Measurements from ENCODE around the gene ZBED4.

Gene ZBED4

GRCh38 chr22:49914256-49914655 is 60.6 kb downstream of the ZBED4 start:
- Histone ChIP-seq H3K27me3 (ENCODE audit: low read length) (no peaks in the 10 kb centered on the region), H3F3A (ENCODE audit: insufficient read depth) (no peaks in the 10 kb centered on the region), H3K9me2 (replicated peaks; ENCODE audit: insufficient read depth, low read length) (no peaks in the 10 kb centered on the region), H3K4me3 (ENCODE audit: insufficient read depth, low read length, poor library complexity, severe bottlenecking) (no peak overlapping the region), H3K79me2 (ENCODE audit: insufficient read depth, low read length) (peaks cover 14% of the 10 kb centered on the region), H2AFZ (ENCODE audit: low read depth, low read length, severe bottlenecking) (no peak overlapping the region), H3K36me3 (ENCODE audit: low read length) (no peaks in the 10 kb centered on the region), H3K9ac (ENCODE audit: low read length) (no peak overlapping the region), H3K9me3 (ENCODE audit: insufficient read depth, low read length) (no peaks in the 10 kb centered on the region), H3K27ac (ENCODE audit: low read depth, low read length) (no peak overlapping the region), H4K20me1 (ENCODE audit: low read depth, low read length) (no peaks in the 10 kb centered on the region), H3K4me2 (ENCODE audit: low read depth, low read length, poor library complexity, severe bottlenecking) (no peak overlapping the region)
- TF ChIP-seq EZH2phosphoT487 (conservative IDR thresholded peaks at IDR 0.05; ENCODE audit: low read length) (no peak), CTCF (IDR thresholded peaks at IDR 0.05; ENCODE audit: insufficient read depth, low read length, poor library complexity, severe bottlenecking) (no peak)

GRCh38 chr22:49915610-49916009 is 62.0 kb downstream of the ZBED4 start:
- Histone ChIP-seq H3K4me2 (ENCODE audit: low read depth, low read length, poor library complexity, severe bottlenecking) (no peak overlapping the region), H3K9me3 (ENCODE audit: insufficient read depth, low read length) (no peaks in the 10 kb centered on the region), H3K79me2 (ENCODE audit: insufficient read depth, low read length) (peaks cover 14% of the 10 kb centered on the region), H3K9ac (ENCODE audit: low read length) (no peak overlapping the region), H3K9me2 (replicated peaks; ENCODE audit: insufficient read depth, low read length) (no peaks in the 10 kb centered on the region), H3F3A (ENCODE audit: insufficient read depth) (no peaks in the 10 kb centered on the region), H3K27ac (ENCODE audit: low read depth, low read length) (no peak overlapping the region), H3K36me3 (ENCODE audit: low read length) (no peaks in the 10 kb centered on the region), H3K4me3 (ENCODE audit: insufficient read depth, low read length, poor library complexity, severe bottlenecking) (no peak overlapping the region), H4K20me1 (ENCODE audit: low read depth, low read length) (no peaks in the 10 kb centered on the region), H3K27me3 (ENCODE audit: low read length) (no peaks in the 10 kb centered on the region), H2AFZ (ENCODE audit: low read depth, low read length, severe bottlenecking) (no peak overlapping the region)
- TF ChIP-seq EZH2phosphoT487 (conservative IDR thresholded peaks at IDR 0.05; ENCODE audit: low read length) (no peak), CTCF (IDR thresholded peaks at IDR 0.05; ENCODE audit: insufficient read depth, low read length, poor library complexity, severe bottlenecking) (no peak)

- no peaks in the 10 kb centered on the region for H3F3A ChIP-seq (ENCODE audit: insufficient read depth)
Observed at GRCh38 chr22:49916831-49917230, 63.2 kb downstream of the ZBED4 start.

More at GRCh38 chr22:49916831-49917230, 63.2 kb downstream of the ZBED4 start:
- H3K27me3 ChIP-seq (ENCODE audit: low read length): no peaks in the 10 kb centered on the region
- H3K4me3 ChIP-seq (ENCODE audit: insufficient read depth, low read length, poor library complexity, severe bottlenecking): no peak overlapping the region
- no peaks in the 10 kb centered on the region for H3K9me2 ChIP-seq (replicated peaks; ENCODE audit: insufficient read depth, low read length)
- no peaks in the 10 kb centered on the region for H3K9me3 ChIP-seq (ENCODE audit: insufficient read depth, low read length)
- H3K36me3 ChIP-seq (ENCODE audit: low read length): no peaks in the 10 kb centered on the region
- peak overlapping the region; percentile 99 for H3K4me2 ChIP-seq (ENCODE audit: low read depth, low read length, poor library complexity, severe bottlenecking)
- no peaks in the 10 kb centered on the region for H4K20me1 ChIP-seq (ENCODE audit: low read depth, low read length)
- no peak overlapping the region for H3K9ac ChIP-seq (ENCODE audit: low read length)
- no peak for TF ChIP-seq EZH2phosphoT487 (conservative IDR thresholded peaks at IDR 0.05; ENCODE audit: low read length)
- no peak for TF ChIP-seq CTCF (IDR thresholded peaks at IDR 0.05; ENCODE audit: insufficient read depth, low read length, poor library complexity, severe bottlenecking)
- H2AFZ ChIP-seq (ENCODE audit: low read depth, low read length, severe bottlenecking): no peak overlapping the region
- no peak overlapping the region for H3K27ac ChIP-seq (ENCODE audit: low read depth, low read length)
- H3K79me2 ChIP-seq (ENCODE audit: insufficient read depth, low read length): peaks cover 14% of the 10 kb centered on the region
